Panc1 (cell line): Measurements from ENCODE around the gene HCN2. TPM values are rescaled to one million over a fixed set of nuclear protein-coding genes. Genes with fewer than 3 reads are reported as not detected.

Experiments
- ATAC-seq: fragments of 200-7000 bp; cut with Tn5 transposase; 2 replicates; pipeline ENCODE4 v1.9.1; 2020; ENCODE audit warnings: mild to moderate bottlenecking, moderate library complexity
- BruUV-seq: library from RNA; stranded (reverse); fragments of 400-500 nt; replicated peaks from 2 replicates; lab custom pipeline; 2021; lab: Mats Ljungman, UMichigan
- CTCF ChIA-PET: fragments of 300-600 bp; sonication (Branson Sonifier 250); formaldehyde crosslinking; loops from one replicate; lab custom pipeline; 2022; ENCODE audit warnings: antibody characterized with exemption; lab: Charles Lee
- POLR2A ChIA-PET: fragments of 300-600 bp; sonication (Branson Sonifier 250); formaldehyde crosslinking; loops from one replicate; lab custom pipeline; 2022; ENCODE audit warnings: antibody characterized with exemption; lab: Charles Lee
- DNase-seq: peaks from one replicate; pipeline ENCODE4 v3.0.0-alpha.2; 2010; ENCODE audit warnings: low read depth, low spot score
- H3K27ac ChIP-seq: 2 replicates; pipeline ENCODE4 v1.5.1; 2011; ENCODE audit warnings: mild to moderate bottlenecking, low read length, inconsistent platforms
- H3K27me3 ChIP-seq: fragments of 200-500 bp; sonication (Bioruptor generic); 2 replicates; pipeline ENCODE4 v1.6.0; 2014; ENCODE audit warnings: low read length, inconsistent platforms; ENCODE audit not compliant: control insufficient read depth, insufficient read depth
- H3K36me3 ChIP-seq: fragments of 200-500 bp; sonication (Bioruptor generic); 2 replicates; pipeline ENCODE4 v1.5.1; 2014; ENCODE audit warnings: inconsistent platforms, mild to moderate bottlenecking, low read length, moderate library complexity; ENCODE audit not compliant: control insufficient read depth, insufficient read depth
- H3K4me1 ChIP-seq: 2 replicates; pipeline ENCODE4 v1.5.1; 2011; ENCODE audit warnings: inconsistent platforms, mild to moderate bottlenecking, low read length, moderate library complexity; ENCODE audit not compliant: control insufficient read depth, insufficient read depth
- H3K4me3 ChIP-seq, 2 experiments: 2 replicates each; pipeline ENCODE4 v1.5.1; 2011 to 2012; ENCODE audit warnings: low read depth in 2 of 2, low read length in 2 of 2, mild to moderate bottlenecking in 2 of 2, inconsistent platforms in 1 of 2, moderate library complexity in 1 of 2
- H3K9me3 ChIP-seq: fragments of 200-500 bp; sonication (Bioruptor generic); 2 replicates; pipeline ENCODE4 v1.5.1; 2014; ENCODE audit warnings: low read depth, mild to moderate bottlenecking, inconsistent platforms, low read length, moderate library complexity; ENCODE audit not compliant: control insufficient read depth, insufficient read depth
- POLR2AphosphoS5 ChIP-seq: IDR thresholded peaks from 2 replicates; pipeline ENCODE4 v1.6.1; 2012; ENCODE audit warnings: mild to moderate bottlenecking, low read depth, low read length, moderate library complexity
- REST ChIP-seq, 2 experiments: IDR thresholded peaks; 2 replicates each; pipeline ENCODE4 v1.6.1; 2011 to 2012; ENCODE audit warnings: low read depth in 2 of 2, control low read depth in 1 of 2, low read length in 1 of 2, mild to moderate bottlenecking in 1 of 2, moderate library complexity in 1 of 2; ENCODE audit not compliant: insufficient read depth in 1 of 2
- SIN3A ChIP-seq: IDR thresholded peaks from 2 replicates; pipeline ENCODE4 v1.6.1; 2012; ENCODE audit warnings: low read depth, mild to moderate bottlenecking, low read length, moderate library complexity, borderline replicate concordance; ENCODE audit not compliant: insufficient read depth
- TCF7L2 ChIP-seq: IDR thresholded peaks from 2 replicates; pipeline ENCODE4 v1.6.1; 2011; ENCODE audit warnings: mild to moderate bottlenecking, low read depth, low read length, inconsistent platforms
- in situ Hi-C: cut with HindIII; loops from 2 replicates; pipeline ENCODE4 v1.10.0; 2016; ENCODE audit warnings: low sequenced_read_pairs, low pct_unique_long_range_greater_than_20kb
- intact Hi-C: fragments of 100-400 bp; cut with micrococcal nuclease; formaldehyde crosslinking; loops from one replicate; pipeline ENCODE4 v1.10.0; 2022; ENCODE audit not compliant: unreplicated experiment
- total RNA-seq: library from RNA; stranded (reverse); gene quantifications from one replicate; pipeline ENCODE4 v1.2.1, GENCODE V29; 2021; ENCODE audit not compliant: unreplicated experiment
- TF ChIP-seq, protein P1 (sequence below): fragments of 450-650 bp; IDR thresholded peaks from 2 replicates; pipeline ENCODE4 v1.5.1; 2017; ENCODE audit warnings: mild to moderate bottlenecking

HCN2 gene
- total RNA-seq, 1 experiment from 2014 or later, result 15.1 TPM

- POLR2A ChIA-PET, result no interaction called here
- H3K4me3 ChIP-seq, result no peak overlapping the region
- intact Hi-C loops (no loop called here), in situ Hi-C loops (no loop called here)
- H3K36me3 ChIP-seq, result no peaks in the 10 kb centered on the region
- H3K4me1 ChIP-seq, result no peaks in the 10 kb centered on the region
- no peaks in the 10 kb centered on the region for H3K9me3 ChIP-seq
- BruUV-seq, result no TSS peak
- TF ChIP-seq TCF7L2 (no peak), POLR2AphosphoS5 (no peak), REST (IDR thresholded peaks at IDR 0.05; ENCODE audit: insufficient read depth in 1 of 2, low read depth in 2 of 2, low read length in 1 of 2) (no peak), SIN3A (no peak)
- TF ChIP-seq, protein P1, sequence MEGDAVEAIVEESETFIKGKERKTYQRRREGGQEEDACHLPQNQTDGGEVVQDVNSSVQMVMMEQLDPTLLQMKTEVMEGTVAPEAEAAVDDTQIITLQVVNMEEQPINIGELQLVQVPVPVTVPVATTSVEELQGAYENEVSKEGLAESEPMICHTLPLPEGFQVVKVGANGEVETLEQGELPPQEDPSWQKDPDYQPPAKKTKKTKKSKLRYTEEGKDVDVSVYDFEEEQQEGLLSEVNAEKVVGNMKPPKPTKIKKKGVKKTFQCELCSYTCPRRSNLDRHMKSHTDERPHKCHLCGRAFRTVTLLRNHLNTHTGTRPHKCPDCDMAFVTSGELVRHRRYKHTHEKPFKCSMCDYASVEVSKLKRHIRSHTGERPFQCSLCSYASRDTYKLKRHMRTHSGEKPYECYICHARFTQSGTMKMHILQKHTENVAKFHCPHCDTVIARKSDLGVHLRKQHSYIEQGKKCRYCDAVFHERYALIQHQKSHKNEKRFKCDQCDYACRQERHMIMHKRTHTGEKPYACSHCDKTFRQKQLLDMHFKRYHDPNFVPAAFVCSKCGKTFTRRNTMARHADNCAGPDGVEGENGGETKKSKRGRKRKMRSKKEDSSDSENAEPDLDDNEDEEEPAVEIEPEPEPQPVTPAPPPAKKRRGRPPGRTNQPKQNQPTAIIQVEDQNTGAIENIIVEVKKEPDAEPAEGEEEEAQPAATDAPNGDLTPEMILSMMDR, result no peak
- DNase-seq (no peak), ATAC-seq (no peak)
- no peak overlapping the region for H3K27ac ChIP-seq
- CTCF ChIA-PET, result no interaction called here
- no peaks in the 10 kb centered on the region for H3K27me3 ChIP-seq
Observed at GRCh38 chr19:595326-596262, 5.9 kb downstream of the HCN2 start.

DNA sequence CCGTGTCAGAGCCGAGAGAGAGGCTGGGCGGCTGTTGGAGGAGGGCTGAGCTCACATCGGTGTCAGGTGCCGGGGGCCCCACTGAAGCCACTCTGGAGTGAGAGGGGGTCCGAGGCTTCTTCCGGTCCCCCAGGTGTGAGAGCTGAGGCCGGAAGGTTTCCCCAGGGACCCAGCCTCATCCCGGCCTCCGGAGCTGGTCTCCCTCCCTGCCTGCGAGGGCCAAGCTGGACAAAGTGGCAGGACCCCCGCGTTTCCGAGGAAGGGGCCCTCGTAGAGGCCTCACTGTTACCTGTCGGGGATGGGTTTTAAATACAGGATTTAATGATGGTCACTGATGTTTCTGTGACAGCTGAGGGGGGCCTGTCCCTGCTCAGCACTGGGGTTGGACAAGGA lies 6.6 kb downstream of the HCN2 start:
- H3K36me3 ChIP-seq, result no peaks in the 10 kb centered on the region
- no peak overlapping the region for H3K4me3 ChIP-seq
- no peaks in the 10 kb centered on the region for H3K4me1 ChIP-seq
- no peak for TF ChIP-seq TCF7L2
- no peak for TF ChIP-seq POLR2AphosphoS5
- TF ChIP-seq, protein P1, result no peak
- no peak for TF ChIP-seq REST (IDR thresholded peaks at IDR 0.05; ENCODE audit: insufficient read depth in 1 of 2, low read depth in 2 of 2, low read length in 1 of 2)
- TF ChIP-seq SIN3A, result no peak
- ATAC-seq, result no peak
- H3K9me3 ChIP-seq, result no peaks in the 10 kb centered on the region
- intact Hi-C loops (no loop called here), in situ Hi-C loops (no loop called here)
- H3K27me3 ChIP-seq, result no peaks in the 10 kb centered on the region
- BruUV-seq, result no TSS peak
- POLR2A ChIA-PET, result no interaction called here
- CTCF ChIA-PET, result no interaction called here
- no peak overlapping the region for H3K27ac ChIP-seq
- no peak for DNase-seq
